Measurements from ENCODE around the gene RET.

Gene RET

GRCh38 chr10:43122096-43122495 lies 45.2 kb downstream of the RET start:
- Mint-ChIP-seq H3K27ac (peak overlapping the region in 1 of 2 donors; percentile 14), H3K27me3 (peaks cover 9% of the 10 kb centered on the region), H3K4me1 (peaks cover 59% of the 10 kb centered on the region), H3K9me3 (no peaks in the 10 kb centered on the region), H3K4me3 (no peak overlapping the region)
- ATAC-seq (no peak), DNase-seq (no peak)

GRCh38 chr10:43122826-43123225 lies 46.0 kb downstream of the RET start:
- Mint-ChIP-seq H3K27ac (peak overlapping the region in 1 of 2 donors; percentile 38), H3K4me1 (peaks cover 59% of the 10 kb centered on the region), H3K9me3 (no peaks in the 10 kb centered on the region), H3K27me3 (peaks cover 9% of the 10 kb centered on the region), H3K4me3 (no peak overlapping the region)
- ATAC-seq = no peak
- no peak for DNase-seq

GRCh38 chr10:43123361-43124093 lies 46.7 kb downstream of the RET start:
- Mint-ChIP-seq H3K4me1 (peaks cover 57% of the 10 kb centered on the region), H3K4me3 (no peak overlapping the region), H3K9me3 (no peaks in the 10 kb centered on the region), H3K27me3 (peaks cover 9% of the 10 kb centered on the region), H3K27ac (peak overlapping the region in 1 of 2 donors; percentile 4)
- ATAC-seq (no peak), DNase-seq (no peak)

- H3K4me3 Mint-ChIP-seq = no peak overlapping the region
- H3K9me3 Mint-ChIP-seq = no peaks in the 10 kb centered on the region
- no peak for DNase-seq
- no peak for ATAC-seq
- H3K27ac Mint-ChIP-seq = no peak overlapping the region
- H3K4me1 Mint-ChIP-seq = peaks cover 57% of the 10 kb centered on the region
- H3K27me3 Mint-ChIP-seq = peaks cover 9% of the 10 kb centered on the region
Measured at GRCh38 chr10:43124094-43124521, 47.2 kb downstream of the RET start.

DNA sequence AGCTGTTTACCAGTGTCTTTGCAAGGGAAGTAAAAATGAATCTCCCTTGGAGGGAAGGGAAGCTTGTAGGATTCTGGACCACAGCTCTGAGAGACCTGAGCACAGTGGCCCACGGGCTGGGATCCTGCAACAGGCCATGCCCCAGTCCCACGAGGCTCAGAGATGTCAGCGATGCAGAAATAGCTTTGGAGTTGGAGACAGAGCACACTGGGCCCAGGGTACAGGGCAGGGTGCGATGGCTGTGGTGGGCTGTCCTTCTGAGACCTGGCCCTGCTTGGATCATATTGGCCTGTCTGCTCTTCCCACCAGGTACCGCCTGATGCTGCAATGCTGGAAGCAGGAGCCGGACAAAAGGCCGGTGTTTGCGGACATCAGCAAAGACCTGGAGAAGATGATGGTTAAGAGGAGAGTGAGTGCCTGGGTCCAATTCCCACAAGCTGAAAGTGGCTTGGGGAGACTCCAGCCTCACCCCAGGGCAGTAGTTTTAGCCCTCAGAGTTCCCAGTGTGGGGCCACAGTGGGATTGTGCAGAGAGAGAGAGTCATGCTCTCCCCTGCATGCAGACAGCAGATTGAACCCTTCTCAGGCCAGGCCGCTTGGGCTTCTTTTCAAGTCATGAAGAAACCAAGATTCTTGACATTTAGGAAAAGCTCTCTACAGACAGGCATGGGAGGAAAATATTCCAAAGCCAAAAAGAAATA lies 47.9 kb downstream of the RET start:
- peaks cover 59% of the 10 kb centered on the region for H3K4me1 Mint-ChIP-seq
- DNase-seq (no peak), ATAC-seq (no peak)
- H3K4me3 Mint-ChIP-seq = no peak overlapping the region
- H3K27ac Mint-ChIP-seq = no peak overlapping the region
- H3K9me3 Mint-ChIP-seq = no peaks in the 10 kb centered on the region
- H3K27me3 Mint-ChIP-seq = peaks cover 9% of the 10 kb centered on the region

DNA sequence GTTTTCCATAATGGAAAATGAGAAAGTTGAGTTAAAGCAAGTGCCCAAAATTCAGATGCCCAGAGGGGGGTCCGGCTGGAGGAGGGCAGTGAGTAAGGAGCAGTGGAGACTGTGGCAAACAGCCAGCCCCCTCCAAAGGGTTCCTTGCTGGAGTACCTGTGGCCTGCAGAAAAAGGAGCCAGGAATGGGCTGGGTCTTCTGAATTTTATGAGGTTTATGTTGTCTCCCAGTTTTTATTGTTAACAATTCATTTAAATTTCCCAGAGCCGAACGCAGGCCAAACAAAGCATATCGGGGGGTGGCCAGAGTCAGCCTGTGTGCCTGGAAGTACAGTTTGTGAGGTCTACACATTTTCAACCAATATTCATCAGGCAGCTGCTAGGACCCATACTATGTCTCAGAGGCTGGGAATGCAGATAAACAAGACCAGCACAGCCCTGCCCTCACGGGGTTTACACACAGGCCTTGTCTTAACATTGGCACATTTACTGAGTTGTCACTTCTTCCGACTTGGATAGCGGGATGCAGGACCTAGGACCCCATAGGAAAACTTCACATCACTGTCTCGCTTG lies 48.5 kb downstream of the RET start:
- H3K27ac Mint-ChIP-seq = no peak overlapping the region
- H3K9me3 Mint-ChIP-seq = no peaks in the 10 kb centered on the region
- peaks cover 53% of the 10 kb centered on the region for H3K4me1 Mint-ChIP-seq
- DNase-seq (no peak), ATAC-seq (no peak)
- peaks cover 9% of the 10 kb centered on the region for H3K27me3 Mint-ChIP-seq
- H3K4me3 Mint-ChIP-seq = no peak overlapping the region

GRCh38 chr10:43125881-43126731 lies 49.2 kb downstream of the RET start:
- no peak for ATAC-seq
- peak overlapping the region in 1 of 2 donors; percentile 35 for H3K27ac Mint-ChIP-seq
- H3K4me1 Mint-ChIP-seq = peaks cover 46% of the 10 kb centered on the region
- no peak overlapping the region for H3K4me3 Mint-ChIP-seq
- H3K27me3 Mint-ChIP-seq = peaks cover 9% of the 10 kb centered on the region
- H3K9me3 Mint-ChIP-seq = no peaks in the 10 kb centered on the region
- no peak for DNase-seq

GRCh38 chr10:43126759-43127424 lies 50.0 kb downstream of the RET start:
- H3K9me3 Mint-ChIP-seq = no peaks in the 10 kb centered on the region
- H3K27me3 Mint-ChIP-seq = peaks cover 9% of the 10 kb centered on the region
- no peak for ATAC-seq
- peak overlapping the region in 1 of 2 donors; percentile 20 for H3K4me3 Mint-ChIP-seq
- DNase-seq = no peak
- H3K4me1 Mint-ChIP-seq = peaks cover 38% of the 10 kb centered on the region
- H3K27ac Mint-ChIP-seq = no peak overlapping the region

DNA sequence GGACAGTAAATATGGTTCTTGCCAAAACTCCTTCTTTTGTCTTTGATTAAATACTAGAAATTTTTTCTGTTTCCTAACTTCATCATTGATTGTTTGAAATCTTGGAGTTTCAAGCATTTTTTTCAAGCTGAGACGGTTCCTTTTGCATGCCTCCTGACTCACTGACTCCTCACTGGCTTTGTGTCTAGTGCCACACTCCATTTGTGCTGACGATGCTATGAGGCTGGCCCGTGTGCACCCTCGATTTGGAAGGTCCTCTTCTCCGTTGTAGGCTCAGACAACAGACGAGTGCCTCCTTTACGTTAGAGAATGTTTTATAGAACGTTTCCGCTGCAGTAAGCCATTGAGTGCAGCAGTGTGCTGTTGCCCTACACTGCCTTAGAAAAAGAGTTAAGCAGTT lies 50.6 kb downstream of the RET start:
- H3K27ac Mint-ChIP-seq = no peak overlapping the region
- DNase-seq (no peak), ATAC-seq (no peak)
- peaks cover 33% of the 10 kb centered on the region for H3K4me1 Mint-ChIP-seq
- no peaks in the 10 kb centered on the region for H3K9me3 Mint-ChIP-seq
- peaks cover 9% of the 10 kb centered on the region for H3K27me3 Mint-ChIP-seq
- no peak overlapping the region for H3K4me3 Mint-ChIP-seq

- DNase-seq (no peak), ATAC-seq (no peak)
- H3K9me3 Mint-ChIP-seq = no peaks in the 10 kb centered on the region
- H3K4me3 Mint-ChIP-seq = no peak overlapping the region
- no peak overlapping the region for H3K27ac Mint-ChIP-seq
- peaks cover 9% of the 10 kb centered on the region for H3K27me3 Mint-ChIP-seq
- peaks cover 37% of the 10 kb centered on the region for H3K4me1 Mint-ChIP-seq
Measured at GRCh38 chr10:43128331-43128730, 51.5 kb downstream of the RET start.

DNA sequence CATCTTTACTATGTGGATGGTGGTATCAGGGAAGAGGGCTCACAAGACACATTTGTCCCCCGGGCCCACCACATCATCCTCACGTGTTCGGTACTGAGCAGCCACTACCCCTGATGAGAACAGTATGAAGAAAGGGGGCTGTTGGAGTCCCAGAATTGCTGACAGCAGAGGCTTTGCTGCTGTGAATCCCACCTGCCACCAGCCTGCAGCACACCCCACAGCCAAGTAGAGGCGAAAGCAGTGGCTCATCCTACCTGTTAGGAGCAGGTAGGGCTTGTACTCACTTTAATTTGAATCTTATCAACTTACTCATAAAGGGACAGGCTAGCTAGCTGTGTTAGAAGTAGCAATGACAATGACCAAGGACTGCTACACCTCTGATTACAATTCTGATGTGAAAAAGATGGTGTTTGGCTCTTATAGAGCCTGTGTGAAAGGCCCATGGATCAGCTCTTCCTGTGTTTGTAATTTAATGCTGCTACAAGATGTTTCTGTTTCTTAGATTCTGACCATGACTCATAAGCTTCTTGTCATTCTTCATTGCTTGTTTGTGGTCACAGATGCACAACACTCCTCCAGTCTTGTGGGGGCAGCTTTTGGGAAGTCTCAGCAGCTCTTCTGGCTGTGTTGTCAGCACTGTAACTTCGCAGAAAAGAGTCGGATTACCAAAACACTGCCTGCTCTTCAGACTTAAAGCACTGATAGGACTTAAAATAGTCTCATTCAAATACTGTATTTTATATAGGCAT lies 52.3 kb downstream of the RET start:
- H3K4me3 Mint-ChIP-seq = peak overlapping the region; percentile 31 to 58

GRCh38 chr10:43130770-43131171 lies 53.9 kb downstream of the RET start:
- Mint-ChIP-seq H3K27me3 (no peaks in the 10 kb centered on the region), H3K27ac (no peak overlapping the region), H3K9me3 (no peaks in the 10 kb centered on the region), H3K4me3 (no peak overlapping the region), H3K4me1 (peaks cover 40% of the 10 kb centered on the region)
- DNase-seq (no peak), ATAC-seq (no peak)

More for the DNA sequence above, 52.3 kb downstream of the RET start:
- peak in 1 of 2 donors; percentile 40 for DNase-seq
- Mint-ChIP-seq H3K4me1 (peaks cover 37% of the 10 kb centered on the region), H3K9me3 (no peaks in the 10 kb centered on the region), H3K27me3 (peaks cover 9% of the 10 kb centered on the region), H3K27ac (peak overlapping the region; percentile 85 to 91)
- peak; percentile 90 for ATAC-seq

DNA sequence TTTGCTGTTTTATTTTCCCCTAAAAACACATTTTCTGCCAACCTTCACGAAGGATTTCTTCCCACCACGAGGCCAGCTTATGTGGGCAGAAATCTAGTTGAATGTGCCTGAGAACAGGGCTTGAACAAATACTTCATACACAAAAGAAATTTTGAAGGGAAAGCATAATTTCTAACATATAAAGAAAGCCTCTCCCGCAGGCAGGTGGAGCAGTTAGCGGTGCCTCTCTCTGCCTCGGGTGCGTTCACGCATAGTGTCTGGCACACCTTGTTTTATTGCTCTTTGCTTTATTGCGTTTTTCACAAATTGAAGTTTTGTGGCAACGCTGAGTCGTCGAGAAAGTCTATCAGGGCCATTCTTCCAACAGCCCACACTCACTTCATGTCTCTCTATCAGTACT lies 54.4 kb downstream of the RET start:
- Mint-ChIP-seq H3K9me3 (no peaks in the 10 kb centered on the region), H3K4me3 (no peak overlapping the region), H3K27ac (no peak overlapping the region), H3K4me1 (peaks cover 45% of the 10 kb centered on the region), H3K27me3 (no peaks in the 10 kb centered on the region)
- ATAC-seq (no peak), DNase-seq (no peak)

DNA sequence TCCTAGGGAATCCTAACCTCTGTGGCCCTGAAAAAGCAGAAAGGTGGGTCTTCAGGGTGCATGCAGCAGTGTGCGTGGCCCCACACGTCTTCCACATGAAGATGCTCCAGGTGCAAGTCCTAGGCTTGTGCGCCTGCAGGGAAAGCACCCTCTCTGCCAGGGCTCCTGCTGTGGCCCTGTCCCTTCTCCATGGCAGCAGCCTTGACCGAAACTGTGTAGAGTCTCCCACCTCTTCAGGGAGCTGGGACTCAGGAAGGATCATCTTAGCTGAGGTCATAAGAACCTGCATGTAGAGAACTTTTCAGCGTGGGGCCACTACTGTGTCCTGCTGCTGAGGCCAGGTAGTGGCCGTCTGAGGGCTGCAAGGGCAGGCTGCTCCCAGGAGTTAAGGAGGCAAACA lies 55.0 kb downstream of the RET start:
- ATAC-seq (no peak), DNase-seq (no peak)
- H3K9me3 Mint-ChIP-seq = no peaks in the 10 kb centered on the region
- no peak overlapping the region for H3K4me3 Mint-ChIP-seq
- peaks cover 45% of the 10 kb centered on the region for H3K4me1 Mint-ChIP-seq
- no peaks in the 10 kb centered on the region for H3K27me3 Mint-ChIP-seq
- no peak overlapping the region for H3K27ac Mint-ChIP-seq
